ENCODE results near the gene YTHDF1. TPM values are rescaled to one million over a fixed set of nuclear protein-coding genes. Genes with fewer than 3 reads are reported as not detected.

YTHDF1 gene
- total RNA-seq, 2 experiments from 2014 or later = 38.0 to 41.2 TPM

GRCh38 chr20:63202811-63203526 lies 13.0 kb downstream of the YTHDF1 start:
- POLR2A ChIA-PET = no interaction called here
- DNase-seq (no peak), ATAC-seq (ENCODE audit: low read depth) (no peak)
- Mint-ChIP-seq H3K36me3 (no peaks in the 10 kb centered on the region), H3K27me3 (no peaks in the 10 kb centered on the region), H3K4me3 (no peak overlapping the region), H3K4me1 (peaks cover 2% of the 10 kb centered on the region), H3K27ac (no peak overlapping the region), H3K9me3 (no peaks in the 10 kb centered on the region)

DNA sequence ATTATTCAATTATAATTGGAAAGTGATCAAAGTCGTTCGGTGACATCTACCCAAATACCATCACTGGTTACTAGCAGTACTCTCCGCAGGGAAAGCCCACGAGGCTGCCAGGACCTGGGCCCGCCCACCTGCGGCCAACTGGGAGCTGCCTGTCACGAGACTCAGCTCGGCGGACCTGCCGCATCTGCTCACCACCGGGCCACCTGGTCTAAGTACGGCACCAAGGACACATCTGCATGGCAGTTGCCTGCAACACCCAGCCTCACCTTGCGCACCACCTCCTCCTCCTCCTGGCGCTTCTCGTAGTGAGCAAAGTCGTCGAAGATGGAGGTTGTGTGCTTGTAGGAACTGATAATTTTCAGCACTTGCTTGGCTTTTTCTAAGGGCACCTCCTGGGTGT lies 13.9 kb downstream of the YTHDF1 start:
- no peak overlapping the region for H3K27ac Mint-ChIP-seq
- no peak overlapping the region for H3K4me3 Mint-ChIP-seq
- H3K27me3 Mint-ChIP-seq = no peaks in the 10 kb centered on the region
- POLR2A ChIA-PET = no interaction called here
- no peaks in the 10 kb centered on the region for H3K36me3 Mint-ChIP-seq
- no peaks in the 10 kb centered on the region for H3K9me3 Mint-ChIP-seq
- DNase-seq (no peak), ATAC-seq (ENCODE audit: low read depth) (no peak)
- peaks cover 5% of the 10 kb centered on the region for H3K4me1 Mint-ChIP-seq

GRCh38 chr20:63198606-63199005 lies 17.3 kb downstream of the YTHDF1 start:
- POLR2A ChIA-PET = interaction anchor here (0.6 to 0.7 kb wide), 2 partner anchors 34 to 76 kb away, joined by 3 read pairs; no protein-coding TSS in a partner anchor
- DNase-seq (no peak), ATAC-seq (ENCODE audit: low read depth) (no peak)
- no peaks in the 10 kb centered on the region for H3K9me3 Mint-ChIP-seq
- peaks cover 2% of the 10 kb centered on the region for H3K36me3 Mint-ChIP-seq
- no peaks in the 10 kb centered on the region for H3K27me3 Mint-ChIP-seq
- H3K4me3 Mint-ChIP-seq = no peak overlapping the region
- H3K4me1 Mint-ChIP-seq = peaks cover 3% of the 10 kb centered on the region
- H3K27ac Mint-ChIP-seq = no peak overlapping the region

DNA sequence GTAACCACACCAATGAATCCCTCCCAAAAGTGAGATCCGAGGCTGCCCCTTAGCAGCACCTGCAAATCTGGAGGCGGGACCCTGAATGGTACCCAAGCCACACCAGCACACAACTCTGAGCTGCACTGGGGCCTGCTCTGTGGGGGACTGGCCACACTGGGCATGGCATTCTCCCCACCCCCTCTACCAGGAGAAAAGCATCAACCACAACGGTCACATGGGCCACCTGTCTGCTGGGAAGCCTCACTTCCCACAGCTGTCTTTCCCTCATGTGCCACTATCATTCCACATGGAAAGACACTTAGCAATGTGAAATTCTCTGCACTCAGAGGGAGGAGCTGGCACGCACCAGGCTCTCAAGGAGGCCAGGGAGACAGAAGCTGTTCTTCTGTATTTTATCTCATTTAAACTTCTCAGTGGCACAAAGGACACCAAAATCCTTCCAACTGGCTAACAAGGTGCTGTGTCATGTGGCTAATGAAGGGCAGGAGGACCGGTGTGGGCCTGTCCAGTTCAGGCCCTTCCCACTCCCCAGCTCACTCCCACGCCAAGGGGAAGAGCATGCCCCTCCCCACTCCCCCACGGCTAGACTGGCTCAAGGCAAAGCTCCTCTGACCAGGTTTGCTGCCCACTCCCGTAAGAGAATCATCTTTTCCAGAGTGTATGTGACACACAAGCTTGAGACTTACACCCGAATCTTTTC lies 19.0 kb downstream of the YTHDF1 start:
- POLR2A ChIA-PET = interaction anchor here (0.8 kb wide), 1 partner anchor 18 kb away, joined by 3 read pairs; no protein-coding TSS in a partner anchor
- H3K27me3 Mint-ChIP-seq = no peaks in the 10 kb centered on the region
- DNase-seq (no peak), ATAC-seq (ENCODE audit: low read depth) (no peak)
- no peak overlapping the region for H3K4me3 Mint-ChIP-seq
- H3K9me3 Mint-ChIP-seq = no peaks in the 10 kb centered on the region
- H3K4me1 Mint-ChIP-seq = peaks cover 3% of the 10 kb centered on the region
- peaks cover 2% of the 10 kb centered on the region for H3K36me3 Mint-ChIP-seq
- no peak overlapping the region for H3K27ac Mint-ChIP-seq

DNA sequence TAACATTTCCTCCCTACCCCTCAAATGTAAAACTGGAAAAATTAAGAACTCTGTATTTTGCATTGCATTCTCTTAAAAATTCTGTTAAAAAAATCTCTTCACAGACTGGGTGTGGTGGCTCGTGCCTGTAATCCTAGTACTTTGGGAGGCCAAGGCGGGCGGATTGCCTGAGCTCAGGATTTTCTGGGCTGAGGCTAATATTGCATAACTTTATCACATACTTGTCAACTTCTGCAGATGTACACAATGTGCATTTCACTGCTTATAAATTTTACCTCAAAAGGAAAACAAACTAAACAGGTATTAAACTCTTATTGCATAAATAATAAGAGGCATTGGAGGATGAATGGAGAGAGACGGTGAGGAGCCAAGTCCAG lies 21.1 kb downstream of the YTHDF1 start:
- H3K27me3 Mint-ChIP-seq = no peaks in the 10 kb centered on the region
- H3K27ac Mint-ChIP-seq = peak overlapping the region; percentile 13
- H3K4me3 Mint-ChIP-seq = no peak overlapping the region
- H3K9me3 Mint-ChIP-seq = no peaks in the 10 kb centered on the region
- H3K4me1 Mint-ChIP-seq = peaks cover 3% of the 10 kb centered on the region
- ATAC-seq (ENCODE audit: low read depth) (no peak), DNase-seq (no peak)
- POLR2A ChIA-PET = no interaction called here
- H3K36me3 Mint-ChIP-seq = peaks cover 2% of the 10 kb centered on the region

DNA sequence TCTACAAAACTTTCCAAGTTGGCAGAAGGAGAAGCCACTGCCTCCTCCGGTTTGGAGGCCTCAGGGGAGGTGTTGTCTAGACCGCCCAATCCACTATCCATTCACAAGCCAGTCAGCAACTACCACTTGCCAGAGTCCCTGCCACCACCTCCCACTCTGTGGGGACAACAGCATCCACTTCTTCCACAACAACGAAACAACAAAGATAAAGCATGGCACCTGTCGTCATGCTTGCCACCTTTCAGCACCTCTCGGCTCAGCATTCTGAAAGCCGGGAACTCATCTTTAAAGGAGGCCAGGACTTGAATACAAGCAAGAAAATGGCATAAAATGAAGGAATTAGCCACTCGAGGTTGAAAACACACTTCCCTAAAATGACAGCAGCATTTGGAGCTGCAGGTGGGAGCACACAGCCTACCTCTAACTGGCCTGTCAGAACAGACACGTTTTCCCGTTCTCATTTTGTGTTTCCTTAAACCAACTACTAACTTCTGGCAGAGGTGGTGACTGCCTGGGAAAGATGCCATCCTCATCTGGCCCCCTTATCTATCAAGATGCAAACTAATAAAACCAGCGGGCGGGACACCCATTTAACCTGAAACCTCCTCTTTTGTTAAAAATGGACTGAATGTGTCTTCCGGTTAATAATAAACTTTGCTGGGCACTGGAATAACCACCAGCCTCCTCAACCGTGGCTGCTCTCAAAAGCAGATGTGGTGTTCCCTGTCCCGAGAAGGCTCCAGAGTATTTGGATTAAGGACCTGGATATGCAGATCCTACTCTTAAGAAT lies 21.7 kb downstream of the YTHDF1 start:
- H3K4me1 Mint-ChIP-seq = peaks cover 3% of the 10 kb centered on the region
- DNase-seq (no peak), ATAC-seq (ENCODE audit: low read depth) (no peak)
- no peaks in the 10 kb centered on the region for H3K9me3 Mint-ChIP-seq
- H3K27me3 Mint-ChIP-seq = no peaks in the 10 kb centered on the region
- no peak overlapping the region for H3K4me3 Mint-ChIP-seq
- H3K27ac Mint-ChIP-seq = no peak overlapping the region
- H3K36me3 Mint-ChIP-seq = peaks cover 2% of the 10 kb centered on the region
- POLR2A ChIA-PET = no interaction called here

GRCh38 chr20:63192721-63193120 lies 23.2 kb downstream of the YTHDF1 start:
- POLR2A ChIA-PET = no interaction called here
- Mint-ChIP-seq H3K9me3 (no peaks in the 10 kb centered on the region), H3K4me1 (peaks cover 3% of the 10 kb centered on the region), H3K27ac (no peak overlapping the region), H3K36me3 (peaks cover 2% of the 10 kb centered on the region), H3K27me3 (no peaks in the 10 kb centered on the region), H3K4me3 (no peak overlapping the region)
- ATAC-seq (ENCODE audit: low read depth) (no peak), DNase-seq (no peak)

GRCh38 chr20:63191400-63191799 lies 24.5 kb downstream of the YTHDF1 start:
- no peak for ATAC-seq (ENCODE audit: low read depth)
- Mint-ChIP-seq H3K4me1 (no peaks in the 10 kb centered on the region), H3K9me3 (no peaks in the 10 kb centered on the region), H3K36me3 (peaks cover 2% of the 10 kb centered on the region), H3K27ac (no peak overlapping the region), H3K4me3 (no peak overlapping the region), H3K27me3 (no peaks in the 10 kb centered on the region)
- no peak for DNase-seq
- POLR2A ChIA-PET = no interaction called here

- Mint-ChIP-seq H3K9me3 (no peaks in the 10 kb centered on the region), H3K4me1 (no peaks in the 10 kb centered on the region), H3K27ac (no peak overlapping the region), H3K36me3 (peaks cover 2% of the 10 kb centered on the region), H3K4me3 (no peak overlapping the region), H3K27me3 (no peaks in the 10 kb centered on the region)
- POLR2A ChIA-PET = no interaction called here
- ATAC-seq (ENCODE audit: low read depth) = no peak
- DNase-seq = no peak
Observed at GRCh38 chr20:63190828-63191227, 25.1 kb downstream of the YTHDF1 start.

DNA sequence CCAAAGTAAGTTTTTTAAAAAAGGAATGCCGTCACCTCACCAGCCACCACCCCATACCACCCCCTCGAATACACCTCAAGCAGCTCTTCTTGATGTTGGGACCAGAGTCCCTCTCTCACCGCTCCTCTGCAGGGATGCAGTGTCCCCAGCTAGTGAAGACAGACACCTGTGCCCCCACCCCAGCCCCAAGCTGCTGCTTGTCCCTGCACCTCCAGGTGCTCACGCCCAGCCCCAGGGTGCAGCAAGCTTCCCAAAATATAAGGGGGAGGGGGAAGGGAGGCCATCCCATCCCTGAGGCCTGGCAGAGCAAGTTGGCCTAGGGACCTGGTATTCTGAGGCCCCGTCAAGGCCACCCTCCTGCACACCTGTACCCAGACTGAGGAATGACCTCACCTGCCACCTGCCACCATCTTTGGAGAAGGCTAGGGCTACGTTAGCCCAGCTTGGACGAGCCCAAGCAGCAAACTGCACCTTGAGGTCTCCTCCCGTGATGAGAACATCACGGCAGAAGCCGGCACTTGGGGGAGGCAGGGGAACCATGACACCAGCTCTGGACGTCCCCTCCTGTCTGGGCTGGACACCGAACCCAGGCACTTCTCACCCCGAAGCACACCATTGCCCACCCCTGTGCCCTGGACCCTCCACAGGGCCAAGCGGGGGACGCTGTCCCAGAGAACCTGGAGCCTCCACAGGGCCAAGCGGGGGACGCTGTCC lies 25.9 kb downstream of the YTHDF1 start:
- H3K9me3 Mint-ChIP-seq = no peaks in the 10 kb centered on the region
- no peak overlapping the region for H3K27ac Mint-ChIP-seq
- no peaks in the 10 kb centered on the region for H3K4me1 Mint-ChIP-seq
- no peak for DNase-seq
- no peak for ATAC-seq (ENCODE audit: low read depth)
- POLR2A ChIA-PET = no interaction called here
- no peaks in the 10 kb centered on the region for H3K27me3 Mint-ChIP-seq
- H3K4me3 Mint-ChIP-seq = no peak overlapping the region
- H3K36me3 Mint-ChIP-seq = peaks cover 2% of the 10 kb centered on the region

DNA sequence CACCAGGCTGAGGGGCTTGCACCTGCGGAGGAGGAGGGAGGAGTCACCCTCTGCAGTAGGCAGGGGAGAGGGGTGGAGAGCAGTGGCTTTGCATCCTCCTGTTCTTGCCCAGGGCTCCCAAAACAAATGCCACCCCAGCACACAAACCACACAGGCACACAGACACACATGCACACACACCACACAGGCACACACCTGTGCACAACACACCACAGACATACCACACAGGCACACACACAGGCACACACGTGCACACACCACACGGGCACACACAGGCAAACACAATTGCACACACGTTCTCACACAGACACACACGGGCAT lies 26.6 kb downstream of the YTHDF1 start:
- H3K4me1 Mint-ChIP-seq = no peaks in the 10 kb centered on the region
- no peak overlapping the region for H3K4me3 Mint-ChIP-seq
- no peaks in the 10 kb centered on the region for H3K27me3 Mint-ChIP-seq
- H3K9me3 Mint-ChIP-seq = no peaks in the 10 kb centered on the region
- DNase-seq = no peak
- no peak for ATAC-seq (ENCODE audit: low read depth)
- no peaks in the 10 kb centered on the region for H3K36me3 Mint-ChIP-seq
- H3K27ac Mint-ChIP-seq = no peak overlapping the region
- POLR2A ChIA-PET = no interaction called here

GRCh38 chr20:63188641-63189321 lies 27.1 kb downstream of the YTHDF1 start:
- DNase-seq (no peak), ATAC-seq (ENCODE audit: low read depth) (no peak)
- H3K27ac Mint-ChIP-seq = no peak overlapping the region

DNA sequence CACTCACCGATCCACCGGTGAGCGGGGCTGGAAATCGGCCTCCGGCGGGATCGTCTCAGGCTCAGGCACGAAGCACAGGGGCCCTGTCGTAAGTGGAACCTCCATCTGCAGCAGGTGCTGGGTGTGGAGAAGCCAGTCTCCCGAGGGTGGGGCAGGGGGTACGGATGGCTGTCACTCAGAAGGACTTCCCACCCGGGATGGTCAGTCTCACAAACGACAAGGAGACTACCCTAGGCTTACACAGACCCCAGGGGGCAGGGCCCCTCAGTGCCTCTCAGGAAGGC lies 27.8 kb downstream of the YTHDF1 start:
- no peaks in the 10 kb centered on the region for H3K9me3 Mint-ChIP-seq
- H3K27me3 Mint-ChIP-seq = no peaks in the 10 kb centered on the region
- no peak for ATAC-seq (ENCODE audit: low read depth)
- no peaks in the 10 kb centered on the region for H3K36me3 Mint-ChIP-seq
- H3K4me1 Mint-ChIP-seq = no peaks in the 10 kb centered on the region
- POLR2A ChIA-PET = no interaction called here
- no peak overlapping the region for H3K27ac Mint-ChIP-seq
- H3K4me3 Mint-ChIP-seq = no peak overlapping the region
- DNase-seq = no peak

More at GRCh38 chr20:63188641-63189321, 27.1 kb downstream of the YTHDF1 start:
- Mint-ChIP-seq H3K27me3 (no peaks in the 10 kb centered on the region), H3K9me3 (no peaks in the 10 kb centered on the region), H3K4me1 (no peaks in the 10 kb centered on the region), H3K36me3 (no peaks in the 10 kb centered on the region), H3K4me3 (no peak overlapping the region)
- POLR2A ChIA-PET = no interaction called here

Measured in activated naive CD8-positive, alpha-beta T cell treated with anti-CD3 and anti-CD28 coated beads, Interleukin-2, amount 10 ng/mL, durations not matched to agents 7 days and 5 days (primary cell).